Body of pancreas (tissue), 4 donors: ENCODE measurements around the gene NOXRED1. TPM values are rescaled to one million over a fixed set of nuclear protein-coding genes. Genes with fewer than 3 reads are reported as not detected.

Experiments used
- ATAC-seq: fragments of 150-250 bp; one replicate; pipeline ENCODE4 v1.9.1; 2016
- DNase-seq, 4 donors: peaks; one replicate each; pipeline ENCODE4 v3.0.0-alpha.2; 2019
- H3K27ac ChIP-seq, 4 donors: fragments of 200-600 bp; sonication (generic); 1 replicate in 3 of 4; 2 replicates in 1 of 4; pipeline versions ENCODE4 v1.5.1 to v1.6.1; 2016 to 2019; ENCODE audit warnings: mild to moderate bottlenecking in 1 of 4, mixed read lengths in 1 of 4, moderate library complexity in 1 of 4
- H3K27me3 ChIP-seq, 2 donors: fragments of 200-600 bp; sonication (generic); one replicate each; pipeline ENCODE4 v1.6.0; 2016; ENCODE audit warnings: mild to moderate bottlenecking in 1 of 2
- H3K36me3 ChIP-seq, 2 donors: fragments of 200-600 bp; sonication (generic); replicated peaks in 1 of 2; 2 replicates each; pipeline ENCODE4 v1.5.1; 2016; ENCODE audit warnings: low read depth in 2 of 2; ENCODE audit not compliant: insufficient read depth in 1 of 2
- H3K4me1 ChIP-seq: fragments of 200-600 bp; sonication (generic); one replicate; pipeline ENCODE4 v1.6.0; 2016
- H3K4me3 ChIP-seq, 2 donors: fragments of 200-600 bp; sonication (generic); 1 replicate in 1 of 2; 2 replicates in 1 of 2; pipeline ENCODE4 v1.5.1; 2016 to 2019
- H3K9me3 ChIP-seq, 3 donors: fragments of 200-600 bp; sonication (generic); 1 replicate in 2 of 3; 2 replicates in 1 of 3; pipeline ENCODE4 v1.5.1; 2016
- POLR2A ChIP-seq, 3 donors: fragments of 450-650 bp; IDR thresholded peaks; one replicate each; pipeline ENCODE4 v1.6.1; 2016; ENCODE audit warnings: antibody characterized with exemption in 3 of 3, mild to moderate bottlenecking in 2 of 3
- WGBS, 2 donors: methylation state at CpG; one replicate each; pipeline ENCODE4 v1.1.5; 2017; 5-methylcytosine and 5-hydroxymethylcytosine counted together
- intact Hi-C: fragments of 100-400 bp; cut with DNase I; formaldehyde crosslinking; loops from one replicate; pipeline ENCODE4 v1.15.1; 2023
- total RNA-seq, 2 donors: library from RNA; depleted of rRNA; stranded (reverse); fragments of >200 nt; gene quantifications; one replicate each; pipeline ENCODE4 v1.1.0, GENCODE V29; 2016
- TF ChIP-seq, protein P1 (sequence below), 7 experiments: fragments of 450-650 bp in 4 of 7; fragments of 200-600 bp in 3 of 7; sonication (generic) in 3 of 7; IDR thresholded peaks; one replicate each; pipeline ENCODE4 v1.5.1; 2016 to 2019; ENCODE audit warnings: antibody characterized with exemption in 7 of 7

Gene NOXRED1
- total RNA-seq, 2 donors from 2014 or later, result 0.52 to 5.3 TPM

DNA sequence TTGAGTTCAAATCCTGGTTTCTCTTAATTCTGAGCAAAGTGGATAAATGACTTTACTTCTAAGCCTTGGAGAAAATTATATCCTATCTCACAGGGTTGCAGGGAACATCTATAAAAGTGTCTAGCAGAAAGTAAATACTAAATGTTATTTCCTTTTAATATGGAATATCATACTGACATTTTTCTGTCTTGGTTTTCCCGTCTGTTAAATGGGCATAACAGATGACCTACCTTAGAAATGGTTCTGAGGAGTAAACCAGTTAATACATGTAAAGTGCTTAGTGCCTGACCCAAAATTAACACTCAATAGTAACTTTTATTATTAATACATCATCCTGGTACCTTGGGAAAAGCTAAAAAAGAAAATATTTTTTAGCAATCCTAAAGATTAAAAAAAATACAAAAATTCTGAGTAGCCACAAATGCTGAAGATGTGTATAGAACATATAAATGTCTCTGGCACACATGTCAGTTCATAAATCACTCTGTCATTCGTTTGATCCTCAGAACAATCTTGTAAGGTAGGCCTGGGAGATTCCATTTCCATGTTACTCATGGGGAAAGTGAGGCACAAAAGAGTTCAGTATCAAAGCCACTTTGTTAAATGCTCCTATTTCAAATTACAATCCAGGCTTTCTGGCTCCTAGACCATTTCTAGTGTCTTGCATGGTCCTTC is 32.8 kb upstream of the NOXRED1 start:
- ATAC-seq, result no peak
- H3K27me3 ChIP-seq, result no peaks in the 10 kb centered on the region
- H3K27ac ChIP-seq, result no peak overlapping the region
- intact Hi-C loops, result loop anchor here (10.0 kb wide), 1 partner anchor 71 kb away; no protein-coding TSS in a partner anchor
- no peaks in the 10 kb centered on the region for H3K9me3 ChIP-seq
- no peak for DNase-seq
- WGBS, 2 donors, result 53 to 54% methylated on average over 2 of the region's 2 CpGs
- H3K4me1 ChIP-seq, result peaks cover 20% of the 10 kb centered on the region
- H3K4me3 ChIP-seq, result no peak overlapping the region
- no peak for TF ChIP-seq POLR2A (IDR thresholded peaks at IDR 0.05)
- TF ChIP-seq, protein P1, sequence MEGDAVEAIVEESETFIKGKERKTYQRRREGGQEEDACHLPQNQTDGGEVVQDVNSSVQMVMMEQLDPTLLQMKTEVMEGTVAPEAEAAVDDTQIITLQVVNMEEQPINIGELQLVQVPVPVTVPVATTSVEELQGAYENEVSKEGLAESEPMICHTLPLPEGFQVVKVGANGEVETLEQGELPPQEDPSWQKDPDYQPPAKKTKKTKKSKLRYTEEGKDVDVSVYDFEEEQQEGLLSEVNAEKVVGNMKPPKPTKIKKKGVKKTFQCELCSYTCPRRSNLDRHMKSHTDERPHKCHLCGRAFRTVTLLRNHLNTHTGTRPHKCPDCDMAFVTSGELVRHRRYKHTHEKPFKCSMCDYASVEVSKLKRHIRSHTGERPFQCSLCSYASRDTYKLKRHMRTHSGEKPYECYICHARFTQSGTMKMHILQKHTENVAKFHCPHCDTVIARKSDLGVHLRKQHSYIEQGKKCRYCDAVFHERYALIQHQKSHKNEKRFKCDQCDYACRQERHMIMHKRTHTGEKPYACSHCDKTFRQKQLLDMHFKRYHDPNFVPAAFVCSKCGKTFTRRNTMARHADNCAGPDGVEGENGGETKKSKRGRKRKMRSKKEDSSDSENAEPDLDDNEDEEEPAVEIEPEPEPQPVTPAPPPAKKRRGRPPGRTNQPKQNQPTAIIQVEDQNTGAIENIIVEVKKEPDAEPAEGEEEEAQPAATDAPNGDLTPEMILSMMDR (IDR thresholded peaks at IDR 0.05), result no peak
- H3K36me3 ChIP-seq, result peaks cover 0 to 6% of the 10 kb centered on the region in 2 donors

GRCh38 chr14:77442196-77442595 is 18.9 kb upstream of the NOXRED1 start:
- intact Hi-C loops, result no loop called here
- Histone ChIP-seq H3K27me3 (no peaks in the 10 kb centered on the region), H3K9me3 (no peaks in the 10 kb centered on the region), H3K36me3 (peaks cover 8 to 17% of the 10 kb centered on the region in 2 donors), H3K4me3 (no peak overlapping the region), H3K27ac (no peak overlapping the region), H3K4me1 (no peaks in the 10 kb centered on the region)
- DNase-seq (no peak), ATAC-seq (no peak)
- no peak for TF ChIP-seq POLR2A (IDR thresholded peaks at IDR 0.05)
- TF ChIP-seq, protein P1 (IDR thresholded peaks at IDR 0.05), result no peak
- WGBS, 2 donors, result 73 to 86% methylated on average over 2 of the region's 2 CpGs

GRCh38 chr14:77439861-77440260 is 16.5 kb upstream of the NOXRED1 start:
- peaks cover 8 to 23% of the 10 kb centered on the region in 2 donors for H3K36me3 ChIP-seq
- H3K9me3 ChIP-seq, result no peaks in the 10 kb centered on the region
- WGBS, 2 donors, result 91 to 92% methylated on average over 4 of the region's 4 CpGs
- TF ChIP-seq, protein P1 (IDR thresholded peaks at IDR 0.05), result no peak
- no peak for TF ChIP-seq POLR2A (IDR thresholded peaks at IDR 0.05)
- no peak for ATAC-seq
- no peaks in the 10 kb centered on the region for H3K27me3 ChIP-seq
- H3K27ac ChIP-seq, result no peak overlapping the region
- no peaks in the 10 kb centered on the region for H3K4me1 ChIP-seq
- no peak overlapping the region for H3K4me3 ChIP-seq
- DNase-seq, result no peak
- intact Hi-C loops, result no loop called here

DNA sequence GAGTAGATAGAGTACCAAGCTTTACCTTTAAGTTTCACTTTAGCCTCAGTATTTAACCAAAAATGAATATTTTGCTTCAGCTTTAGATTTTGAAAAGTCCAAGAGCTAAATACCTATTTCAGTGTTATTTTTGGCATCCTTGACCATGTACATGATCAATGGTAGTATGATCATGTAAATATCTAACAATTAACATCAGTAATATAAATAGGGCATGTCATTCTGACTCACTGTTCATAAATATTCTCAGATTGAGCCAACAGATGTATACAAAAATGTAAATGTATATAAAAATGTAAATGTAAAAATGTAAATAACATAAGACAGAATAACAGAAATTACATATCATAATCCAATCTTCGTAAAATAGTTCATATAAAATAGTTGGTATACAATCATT is 15.3 kb upstream of the NOXRED1 start:
- 91 to 93% methylated on average over 1 of the region's 1 CpG for WGBS, 2 donors
- H3K36me3 ChIP-seq, result peaks cover 8 to 30% of the 10 kb centered on the region in 2 donors

More for the DNA sequence above, 15.3 kb upstream of the NOXRED1 start:
- Histone ChIP-seq H3K4me3 (no peak overlapping the region), H3K27me3 (no peaks in the 10 kb centered on the region), H3K27ac (no peak overlapping the region), H3K4me1 (no peaks in the 10 kb centered on the region), H3K9me3 (no peaks in the 10 kb centered on the region)
- DNase-seq (no peak), ATAC-seq (no peak)
- no peak for TF ChIP-seq POLR2A (IDR thresholded peaks at IDR 0.05)
- TF ChIP-seq, protein P1 (IDR thresholded peaks at IDR 0.05), result no peak
- intact Hi-C loops, result no loop called here
